ENCODE measurements around the gene UBR4.

DNA sequence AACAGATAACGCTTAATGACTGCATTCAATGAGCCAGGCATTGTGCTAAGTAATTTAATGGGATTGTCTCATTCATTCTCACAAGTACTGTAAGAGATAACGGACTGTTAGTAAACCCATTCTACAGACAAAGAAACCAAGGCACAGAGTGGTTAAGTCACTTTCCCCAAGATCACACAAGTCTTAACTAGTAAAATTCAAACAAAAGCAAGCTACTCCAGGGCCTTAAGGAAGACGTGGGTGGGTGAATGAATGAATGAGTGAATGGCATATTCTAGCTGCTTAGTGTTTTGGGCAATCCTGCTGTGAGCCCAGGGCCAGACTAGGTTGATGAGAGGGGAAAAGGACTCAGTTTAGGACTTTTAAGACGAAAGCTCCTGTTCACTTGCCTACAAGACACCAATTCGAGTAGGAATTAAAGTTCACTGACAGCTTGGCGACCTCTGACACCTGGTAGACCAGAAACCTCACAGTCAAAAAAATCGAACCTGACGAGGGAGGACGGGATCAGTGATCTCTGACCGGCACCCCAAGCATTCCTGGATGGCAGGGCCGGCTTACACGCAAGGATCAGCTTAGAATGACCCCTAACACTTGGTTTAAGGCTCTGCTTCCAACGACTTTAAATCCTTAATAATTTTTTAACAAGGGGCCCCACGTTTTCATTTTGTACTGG, 40.7 kb upstream of the UBR4 start:
- no peak for TF ChIP-seq EP300 (IDR thresholded peaks at IDR 0.05; ENCODE audit: borderline replicate concordance)
- no peak for TF ChIP-seq FOXM1 (IDR thresholded peaks at IDR 0.05; ENCODE audit: borderline replicate concordance, low read depth)
- TF ChIP-seq EGR1 (IDR thresholded peaks at IDR 0.05): no peak
- no peak for TF ChIP-seq RAD21 (IDR thresholded peaks at IDR 0.05; ENCODE audit: low read depth)
- no peak for TF ChIP-seq CREB1 (IDR thresholded peaks at IDR 0.05; ENCODE audit: low read depth)
